GM18907 (cell line): ENCODE results near the gene SLC12A6.
"Not testable (repeated sequence)": the region's sequence is repeated elsewhere in the genome, so short reads cannot be mapped to it uniquely, and the experiment has no call there.

ENCODE experiments used
- ATAC-seq: cut with Tn5 transposase; IDR thresholded peaks from one replicate; pipeline ENCODE4 v1.9.1; 2021; ENCODE audit warnings: mild to moderate bottlenecking, moderate library complexity; ENCODE audit not compliant: unreplicated experiment

SLC12A6 gene

GRCh38 chr15:34358367-34358766, 20.8 kb upstream of the SLC12A6 start:
- no peak for ATAC-seq

- no peak for ATAC-seq
These were observed 20.1 kb upstream of the SLC12A6 start for GRCh38 chr15:34357653-34358052.

- no peak for ATAC-seq
These were observed 17.7 kb upstream of the SLC12A6 start for GRCh38 chr15:34355241-34355640.

- ATAC-seq, result no peak
These were observed 16.7 kb upstream of the SLC12A6 start for GRCh38 chr15:34354286-34354685.

GRCh38 chr15:34353627-34354026, 16.0 kb upstream of the SLC12A6 start:
- no peak for ATAC-seq

- not testable (repeated sequence) for ATAC-seq
These were observed 15.4 kb upstream of the SLC12A6 start for GRCh38 chr15:34352996-34353395.

GRCh38 chr15:34349769-34350168, 12.2 kb upstream of the SLC12A6 start:
- no peak for ATAC-seq

GRCh38 chr15:34348735-34349300, 11.2 kb upstream of the SLC12A6 start:
- no peak for ATAC-seq

- ATAC-seq, result no peak
These were observed 10.5 kb upstream of the SLC12A6 start for GRCh38 chr15:34347951-34348638.

GRCh38 chr15:34342737-34343575, 5.4 kb upstream of the SLC12A6 start, which contains the start of the genes NOP10 and NUTM1:
Gene NOP10 (minus strand): TSS chr15:34343136. CDS start chr15:34343073, 63 bp downstream.
Gene NUTM1 (plus strand): TSS chr15:34343315. CDS start chr15:34343697, 382 bp downstream.
- peak; percentile 84 for ATAC-seq

- ATAC-seq, result not testable (repeated sequence)
These were observed 4.7 kb upstream of the SLC12A6 start for GRCh38 chr15:34342213-34342736.

- ATAC-seq, result no peak
These were observed 4.0 kb upstream of the SLC12A6 start for GRCh38 chr15:34341381-34342212.

GRCh38 chr15:34339946-34340345, 2.4 kb upstream of the SLC12A6 start:
- no peak for ATAC-seq

GRCh38 chr15:34338347-34338746, 766 bp upstream of the SLC12A6 start:
- no peak for ATAC-seq

GRCh38 chr15:34336991-34337556, 507 bp downstream of the SLC12A6 start:
- peak; percentile 16 for ATAC-seq

- no peak for ATAC-seq
These were observed 1.2 kb downstream of the SLC12A6 start for GRCh38 chr15:34336231-34336990.

GRCh38 chr15:34335176-34336032, 2.2 kb downstream of the SLC12A6 start:
- no peak for ATAC-seq

GRCh38 chr15:34334672-34335071, 2.9 kb downstream of the SLC12A6 start:
- ATAC-seq, result no peak
